Measurements from ENCODE around the gene BLCAP.
"Not testable (repeated sequence)": the region's sequence is repeated elsewhere in the genome, so short reads cannot be mapped to it uniquely, and the experiment has no call there.

BLCAP gene

DNA sequence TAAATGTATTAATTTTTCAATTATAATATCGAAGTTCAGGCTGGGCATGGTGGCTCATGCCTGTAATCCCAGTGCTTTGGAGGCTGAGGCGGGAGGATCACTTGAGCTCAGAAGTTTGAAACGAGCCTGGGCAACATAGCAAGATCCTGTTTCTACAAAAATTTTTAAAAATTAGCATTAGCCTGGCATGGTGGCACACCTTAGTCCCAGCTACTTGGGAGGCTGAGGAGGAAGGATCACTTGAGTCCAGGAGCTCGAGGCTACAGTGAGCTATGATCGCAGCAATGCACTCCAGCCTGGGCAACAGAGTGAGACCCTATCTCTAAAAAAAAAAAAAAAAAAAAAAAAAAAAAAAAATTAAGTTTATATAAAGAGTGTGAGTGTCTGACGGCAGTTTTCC, 55.2 kb downstream of the BLCAP start:
- not testable (repeated sequence) for DNase-seq; H2BK15ac ChIP-seq (ENCODE audit: low read depth, poor library complexity, severe bottlenecking); H3K4me1 ChIP-seq (ENCODE audit: control insufficient read depth, insufficient read depth, low read depth, low read length); H3K4me2 ChIP-seq (ENCODE audit: low read length, poor library complexity, severe bottlenecking); H3K23ac ChIP-seq (ENCODE audit: low read length in 2 of 2); H2AK5ac ChIP-seq (ENCODE audit: low read length, severe bottlenecking); H2BK120ac ChIP-seq (ENCODE audit: low read depth, low read length); H3K79me1 ChIP-seq (replicated peaks; ENCODE audit: low read length, poor library complexity, severe bottlenecking); H2BK12ac ChIP-seq (ENCODE audit: low read length in 2 of 2); H2AFZ ChIP-seq (ENCODE audit: low read depth, low read length); H3K9ac ChIP-seq (ENCODE audit: low read length); H3K27ac ChIP-seq (ENCODE audit: low read length, poor library complexity, severe bottlenecking); H4K8ac ChIP-seq (ENCODE audit: low read length); H2BK5ac ChIP-seq (ENCODE audit: low read depth, low read length, poor library complexity, severe bottlenecking); H3K9me3 ChIP-seq (ENCODE audit: control insufficient read depth, low read length); H3K4ac ChIP-seq (ENCODE audit: low read depth in 1 of 2, low read length in 2 of 2); H3K14ac ChIP-seq (ENCODE audit: low read length in 2 of 2); H4K91ac ChIP-seq (ENCODE audit: low read length); H3K36me3 ChIP-seq (ENCODE audit: control insufficient read depth in 1 of 2, insufficient read depth in 2 of 2, low read depth in 1 of 2, low read length in 2 of 2); H3K18ac ChIP-seq (ENCODE audit: low read depth in 1 of 2, low read length in 2 of 2); H3K4me3 ChIP-seq (ENCODE audit: insufficient read depth in 1 of 2, low read depth in 1 of 2, low read length in 2 of 2)
- H3K27me3 ChIP-seq (ENCODE audit: control insufficient read depth in 1 of 2, insufficient read depth in 1 of 2, low read length in 2 of 2): peaks cover 53 to 67% of the 10 kb centered on the region in 2 experiments
- 76% methylated on average over 3 of the region's 6 CpGs for WGBS

DNA sequence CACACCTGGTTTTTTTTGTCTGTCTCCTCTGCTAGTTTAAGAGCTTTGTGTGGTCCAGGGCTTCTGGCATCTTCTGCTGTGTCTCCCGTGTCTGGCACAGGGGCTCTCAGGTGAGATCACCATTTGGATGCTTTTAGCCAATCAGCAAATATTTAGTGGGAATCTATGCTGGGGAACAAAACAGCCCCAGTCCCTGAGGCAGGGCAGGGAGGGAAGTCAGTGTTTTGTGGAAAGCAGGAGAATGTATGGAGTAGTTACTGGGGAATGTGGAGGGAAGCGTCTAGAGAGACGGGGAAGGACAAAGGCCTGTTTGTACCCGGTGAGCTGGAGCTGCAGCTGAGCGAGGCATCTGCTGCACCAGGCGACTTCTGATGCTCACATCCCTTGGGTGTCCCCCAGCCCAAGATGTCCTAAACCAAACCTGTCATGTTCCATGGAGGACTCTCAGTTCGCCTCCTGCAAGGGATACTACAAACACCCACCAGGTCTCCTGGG, 55.9 kb downstream of the BLCAP start:
- no peaks in the 10 kb centered on the region for H3K79me1 ChIP-seq (replicated peaks; ENCODE audit: low read length, poor library complexity, severe bottlenecking)
- 91% methylated on average over 7 of the region's 7 CpGs for WGBS
- peaks cover 56 to 67% of the 10 kb centered on the region in 2 experiments for H3K27me3 ChIP-seq (ENCODE audit: control insufficient read depth in 1 of 2, insufficient read depth in 1 of 2, low read length in 2 of 2)
- H2BK12ac ChIP-seq (ENCODE audit: low read length in 2 of 2): no peak overlapping the region
- H2AFZ ChIP-seq (ENCODE audit: low read depth, low read length): no peak overlapping the region
- H2BK120ac ChIP-seq (ENCODE audit: low read depth, low read length): no peak overlapping the region
- H3K4ac ChIP-seq (ENCODE audit: low read depth in 1 of 2, low read length in 2 of 2): no peak overlapping the region
- no peak for DNase-seq
- H4K8ac ChIP-seq (ENCODE audit: low read length): no peak overlapping the region
- no peak overlapping the region for H3K18ac ChIP-seq (ENCODE audit: low read depth in 1 of 2, low read length in 2 of 2)
- no peak overlapping the region for H3K27ac ChIP-seq (ENCODE audit: low read length, poor library complexity, severe bottlenecking)
- H3K14ac ChIP-seq (ENCODE audit: low read length in 2 of 2): no peak overlapping the region
- no peaks in the 10 kb centered on the region for H3K36me3 ChIP-seq (ENCODE audit: control insufficient read depth in 1 of 2, insufficient read depth in 2 of 2, low read depth in 1 of 2, low read length in 2 of 2)
- no peak overlapping the region for H3K23ac ChIP-seq (ENCODE audit: low read length in 2 of 2)
- H2BK15ac ChIP-seq (ENCODE audit: low read depth, poor library complexity, severe bottlenecking): no peak overlapping the region
- H3K9me3 ChIP-seq (ENCODE audit: control insufficient read depth, low read length): peaks cover 5% of the 10 kb centered on the region
- no peak overlapping the region for H2AK5ac ChIP-seq (ENCODE audit: low read length, severe bottlenecking)
- H4K91ac ChIP-seq (ENCODE audit: low read length): no peak overlapping the region
- no peak overlapping the region for H2BK5ac ChIP-seq (ENCODE audit: low read depth, low read length, poor library complexity, severe bottlenecking)
- no peak overlapping the region for H3K9ac ChIP-seq (ENCODE audit: low read length)
- H3K4me2 ChIP-seq (ENCODE audit: low read length, poor library complexity, severe bottlenecking): no peak overlapping the region
- H3K4me1 ChIP-seq (ENCODE audit: control insufficient read depth, insufficient read depth, low read depth, low read length): no peaks in the 10 kb centered on the region
- H3K4me3 ChIP-seq (ENCODE audit: insufficient read depth in 1 of 2, low read depth in 1 of 2, low read length in 2 of 2): no peak overlapping the region

- not testable (repeated sequence) for H3K4ac ChIP-seq (ENCODE audit: low read depth in 1 of 2, low read length in 2 of 2); H2AK5ac ChIP-seq (ENCODE audit: low read length, severe bottlenecking); H3K23ac ChIP-seq (ENCODE audit: low read length in 2 of 2); H2BK15ac ChIP-seq (ENCODE audit: low read depth, poor library complexity, severe bottlenecking); H2BK12ac ChIP-seq (ENCODE audit: low read length in 2 of 2); H2BK120ac ChIP-seq (ENCODE audit: low read depth, low read length); H3K4me2 ChIP-seq (ENCODE audit: low read length, poor library complexity, severe bottlenecking); H4K8ac ChIP-seq (ENCODE audit: low read length); H3K36me3 ChIP-seq (ENCODE audit: control insufficient read depth in 1 of 2, insufficient read depth in 2 of 2, low read depth in 1 of 2, low read length in 2 of 2); H2AFZ ChIP-seq (ENCODE audit: low read depth, low read length); H3K18ac ChIP-seq (ENCODE audit: low read depth in 1 of 2, low read length in 2 of 2); H3K79me1 ChIP-seq (replicated peaks; ENCODE audit: low read length, poor library complexity, severe bottlenecking); H4K91ac ChIP-seq (ENCODE audit: low read length); H3K27ac ChIP-seq (ENCODE audit: low read length, poor library complexity, severe bottlenecking); H3K4me3 ChIP-seq (ENCODE audit: insufficient read depth in 1 of 2, low read depth in 1 of 2, low read length in 2 of 2); H2BK5ac ChIP-seq (ENCODE audit: low read depth, low read length, poor library complexity, severe bottlenecking); H3K9ac ChIP-seq (ENCODE audit: low read length); DNase-seq; H3K4me1 ChIP-seq (ENCODE audit: control insufficient read depth, insufficient read depth, low read depth, low read length); H3K14ac ChIP-seq (ENCODE audit: low read length in 2 of 2); H3K9me3 ChIP-seq (ENCODE audit: control insufficient read depth, low read length)
- H3K27me3 ChIP-seq (ENCODE audit: control insufficient read depth in 1 of 2, insufficient read depth in 1 of 2, low read length in 2 of 2): peaks cover 64 to 65% of the 10 kb centered on the region in 2 experiments
- 94% methylated on average over 8 of the region's 8 CpGs for WGBS
These were observed 57.5 kb downstream of the BLCAP start for GRCh38 chr20:37470190-37470589.

GRCh38 chr20:37469531-37469930, 58.1 kb downstream of the BLCAP start:
- H3K27me3 ChIP-seq (ENCODE audit: control insufficient read depth in 1 of 2, insufficient read depth in 1 of 2, low read length in 2 of 2): peaks cover 63 to 65% of the 10 kb centered on the region in 2 experiments
- H3K9ac ChIP-seq (ENCODE audit: low read length): no peak overlapping the region
- H2AFZ ChIP-seq (ENCODE audit: low read depth, low read length): no peak overlapping the region
- H3K4me1 ChIP-seq (ENCODE audit: control insufficient read depth, insufficient read depth, low read depth, low read length): no peaks in the 10 kb centered on the region
- H4K8ac ChIP-seq (ENCODE audit: low read length): no peak overlapping the region
- no peak overlapping the region for H2AK5ac ChIP-seq (ENCODE audit: low read length, severe bottlenecking)
- no peaks in the 10 kb centered on the region for H3K36me3 ChIP-seq (ENCODE audit: control insufficient read depth in 1 of 2, insufficient read depth in 2 of 2, low read depth in 1 of 2, low read length in 2 of 2)
- no peak overlapping the region for H3K4me2 ChIP-seq (ENCODE audit: low read length, poor library complexity, severe bottlenecking)
- 95% methylated on average over 7 of the region's 7 CpGs for WGBS
- no peak overlapping the region for H3K4ac ChIP-seq (ENCODE audit: low read depth in 1 of 2, low read length in 2 of 2)
- H3K14ac ChIP-seq (ENCODE audit: low read length in 2 of 2): no peak overlapping the region
- no peaks in the 10 kb centered on the region for H3K79me1 ChIP-seq (replicated peaks; ENCODE audit: low read length, poor library complexity, severe bottlenecking)
- H3K9me3 ChIP-seq (ENCODE audit: control insufficient read depth, low read length): no peaks in the 10 kb centered on the region
- no peak overlapping the region for H3K18ac ChIP-seq (ENCODE audit: low read depth in 1 of 2, low read length in 2 of 2)
- no peak overlapping the region for H2BK120ac ChIP-seq (ENCODE audit: low read depth, low read length)
- no peak overlapping the region for H3K27ac ChIP-seq (ENCODE audit: low read length, poor library complexity, severe bottlenecking)
- H2BK15ac ChIP-seq (ENCODE audit: low read depth, poor library complexity, severe bottlenecking): no peak overlapping the region
- no peak overlapping the region for H3K23ac ChIP-seq (ENCODE audit: low read length in 2 of 2)
- H2BK5ac ChIP-seq (ENCODE audit: low read depth, low read length, poor library complexity, severe bottlenecking): no peak overlapping the region
- H4K91ac ChIP-seq (ENCODE audit: low read length): no peak overlapping the region
- H2BK12ac ChIP-seq (ENCODE audit: low read length in 2 of 2): no peak overlapping the region
- no peak for DNase-seq
- H3K4me3 ChIP-seq (ENCODE audit: insufficient read depth in 1 of 2, low read depth in 1 of 2, low read length in 2 of 2): no peak overlapping the region
